Thyroid gland (tissue), 4 donors: Measurements from ENCODE around the gene IZUMO1. TPM values are rescaled to one million over a fixed set of nuclear protein-coding genes. Genes with fewer than 3 reads are reported as not detected.

Experiments used
- DNase-seq, 2 donors: peaks; one replicate each; pipeline ENCODE4 v3.0.0-alpha.2; 2019
- H3K27ac ChIP-seq, 3 donors: fragments of 200-600 bp; sonication (generic); 1 replicate in 2 of 3; 2 replicates in 1 of 3; pipeline ENCODE4 v1.5.1; 2016 to 2019; ENCODE audit warnings: mild to moderate bottlenecking in 1 of 3, moderate library complexity in 1 of 3
- H3K27me3 ChIP-seq: fragments of 200-600 bp; sonication (generic); one replicate; pipeline ENCODE4 v1.5.1; 2019
- H3K36me3 ChIP-seq, 2 donors: fragments of 200-600 bp; sonication (generic); one replicate each; pipeline ENCODE4 v1.5.1; 2016 to 2019
- H3K4me1 ChIP-seq, 2 donors: fragments of 200-600 bp; sonication (generic); one replicate each; pipeline ENCODE4 v1.5.1; 2017 to 2019
- H3K4me3 ChIP-seq, 3 donors: fragments of 200-600 bp; sonication (generic); replicated peaks in 1 of 3; 1 replicate in 2 of 3; 2 replicates in 1 of 3; pipeline ENCODE4 v1.5.1; 2016; ENCODE audit warnings: mild to moderate bottlenecking in 1 of 3
- H3K9me3 ChIP-seq: fragments of 200-600 bp; sonication (generic); one replicate; pipeline ENCODE4 v1.5.1; 2017
- POLR2A ChIP-seq, 2 donors: fragments of 450-650 bp; IDR thresholded peaks; one replicate each; pipeline ENCODE4 v1.6.1; 2017; ENCODE audit warnings: antibody characterized with exemption in 2 of 2, mild to moderate bottlenecking in 2 of 2, moderate library complexity in 1 of 2
- WGBS, 2 donors: methylation state at CpG; one replicate each; pipeline ENCODE4 v1.1.5; 2017; 5-methylcytosine and 5-hydroxymethylcytosine counted together
- intact Hi-C: fragments of 100-400 bp; cut with DNase I; formaldehyde crosslinking; loops from one replicate; pipeline ENCODE4 v1.15.1; 2023
- total RNA-seq, 4 donors: library from RNA; depleted of rRNA; stranded (reverse); fragments of >200 nt; gene quantifications; one replicate each; pipeline ENCODE4 v1.2.3, GENCODE V29; 2016
- TF ChIP-seq, protein P1 (sequence below), 6 experiments: fragments of 200-600 bp in 3 of 6; fragments of 450-650 bp in 3 of 6; sonication (generic) in 3 of 6; IDR thresholded peaks; one replicate each; pipeline ENCODE4 v1.5.1; 2016 to 2019; ENCODE audit warnings: antibody characterized with exemption in 6 of 6, mild to moderate bottlenecking in 2 of 6, inconsistent platforms in 1 of 6, moderate library complexity in 1 of 6

IZUMO1 gene
- total RNA-seq, 4 donors from 2014 or later = 1.1 TPM; not detected in 2

DNA sequence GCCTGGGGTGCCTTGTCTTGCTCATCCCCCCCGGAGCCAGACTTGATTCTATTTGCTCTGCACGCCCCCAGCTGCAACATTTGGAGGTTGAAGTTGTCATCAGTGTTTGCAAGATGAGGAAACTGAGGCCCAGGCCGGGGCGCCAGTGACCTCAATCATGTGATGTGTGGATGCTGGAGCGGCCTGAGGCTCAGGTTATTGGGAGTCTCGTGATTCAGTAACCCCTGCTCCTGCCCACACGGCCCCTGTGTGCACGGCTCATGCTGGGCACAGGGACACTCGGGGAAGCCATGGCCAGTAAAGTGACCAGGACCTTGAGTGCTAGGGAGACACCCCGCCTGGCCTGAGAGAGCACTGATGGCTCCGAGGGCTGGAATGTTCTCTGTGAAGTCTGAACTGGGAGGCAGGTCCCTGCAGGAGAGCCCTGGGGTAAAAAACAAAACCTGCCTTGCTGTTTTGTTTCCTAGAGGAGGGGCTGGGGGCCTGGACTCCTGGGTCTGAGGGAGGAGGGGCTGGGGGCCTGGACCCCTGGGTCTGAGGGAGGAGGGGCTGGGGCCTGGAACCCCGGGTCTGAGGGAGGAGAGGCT, 10.5 kb upstream of the IZUMO1 start:
- no peak for TF ChIP-seq POLR2A (IDR thresholded peaks at IDR 0.05)
- TF ChIP-seq, protein P1, sequence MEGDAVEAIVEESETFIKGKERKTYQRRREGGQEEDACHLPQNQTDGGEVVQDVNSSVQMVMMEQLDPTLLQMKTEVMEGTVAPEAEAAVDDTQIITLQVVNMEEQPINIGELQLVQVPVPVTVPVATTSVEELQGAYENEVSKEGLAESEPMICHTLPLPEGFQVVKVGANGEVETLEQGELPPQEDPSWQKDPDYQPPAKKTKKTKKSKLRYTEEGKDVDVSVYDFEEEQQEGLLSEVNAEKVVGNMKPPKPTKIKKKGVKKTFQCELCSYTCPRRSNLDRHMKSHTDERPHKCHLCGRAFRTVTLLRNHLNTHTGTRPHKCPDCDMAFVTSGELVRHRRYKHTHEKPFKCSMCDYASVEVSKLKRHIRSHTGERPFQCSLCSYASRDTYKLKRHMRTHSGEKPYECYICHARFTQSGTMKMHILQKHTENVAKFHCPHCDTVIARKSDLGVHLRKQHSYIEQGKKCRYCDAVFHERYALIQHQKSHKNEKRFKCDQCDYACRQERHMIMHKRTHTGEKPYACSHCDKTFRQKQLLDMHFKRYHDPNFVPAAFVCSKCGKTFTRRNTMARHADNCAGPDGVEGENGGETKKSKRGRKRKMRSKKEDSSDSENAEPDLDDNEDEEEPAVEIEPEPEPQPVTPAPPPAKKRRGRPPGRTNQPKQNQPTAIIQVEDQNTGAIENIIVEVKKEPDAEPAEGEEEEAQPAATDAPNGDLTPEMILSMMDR (IDR thresholded peaks at IDR 0.05) = no peak
- Histone ChIP-seq H3K4me1 (peaks cover 4 to 13% of the 10 kb centered on the region in 2 donors), H3K27ac (no peak overlapping the region), H3K9me3 (no peaks in the 10 kb centered on the region), H3K27me3 (no peaks in the 10 kb centered on the region), H3K36me3 (no peaks in the 10 kb centered on the region), H3K4me3 (no peak overlapping the region)
- DNase-seq = no peak
- intact Hi-C loops = no loop called here
- 84 to 98% methylated on average over 4 to 10 of the region's 12 CpGs for WGBS, 2 donors

DNA sequence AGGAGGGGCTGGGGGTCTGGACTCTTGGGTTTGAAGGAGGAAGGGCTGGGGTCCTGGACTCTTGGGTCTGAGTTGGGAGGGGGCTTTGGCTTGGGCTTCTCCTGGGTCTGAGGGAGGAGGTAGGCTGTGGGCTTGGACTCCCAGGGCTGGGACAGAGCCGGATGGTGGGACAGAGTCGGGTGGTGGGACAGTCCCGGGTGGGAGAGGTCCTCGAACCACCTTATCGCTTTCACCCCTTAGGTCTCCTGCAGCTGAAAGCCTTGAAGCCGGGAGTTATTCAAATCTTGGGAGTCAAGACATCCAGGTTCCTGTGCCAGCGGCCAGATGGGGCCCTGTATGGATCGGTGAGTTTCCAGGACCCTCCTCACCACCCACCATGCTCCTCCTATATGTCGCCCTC, 10.0 kb upstream of the IZUMO1 start:
- 85 to 91% methylated on average over 9 of the region's 9 CpGs for WGBS, 2 donors
- Histone ChIP-seq H3K9me3 (no peaks in the 10 kb centered on the region), H3K36me3 (no peaks in the 10 kb centered on the region), H3K27ac (no peak overlapping the region), H3K27me3 (no peaks in the 10 kb centered on the region), H3K4me1 (peaks cover 4 to 17% of the 10 kb centered on the region in 2 donors), H3K4me3 (no peak overlapping the region)
- TF ChIP-seq POLR2A (IDR thresholded peaks at IDR 0.05) = no peak
- TF ChIP-seq, protein P1 (IDR thresholded peaks at IDR 0.05) = no peak
- intact Hi-C loops = no loop called here
- DNase-seq = no peak

DNA sequence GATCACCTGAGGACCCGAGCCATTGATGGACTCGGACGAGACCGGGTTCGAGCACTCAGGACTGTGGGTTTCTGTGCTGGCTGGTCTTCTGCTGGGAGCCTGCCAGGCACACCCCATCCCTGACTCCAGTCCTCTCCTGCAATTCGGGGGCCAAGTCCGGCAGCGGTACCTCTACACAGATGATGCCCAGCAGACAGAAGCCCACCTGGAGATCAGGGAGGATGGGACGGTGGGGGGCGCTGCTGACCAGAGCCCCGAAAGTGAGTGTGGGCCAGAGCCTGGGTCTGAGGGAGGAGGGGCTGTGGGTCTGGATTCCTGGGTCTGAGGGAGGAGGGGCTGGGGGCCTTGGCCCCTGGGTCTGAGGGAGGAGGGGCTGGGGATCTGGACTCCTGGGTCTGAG, 9.5 kb upstream of the IZUMO1 start:
- Histone ChIP-seq H3K4me1 (peaks cover 4 to 17% of the 10 kb centered on the region in 2 donors), H3K9me3 (no peaks in the 10 kb centered on the region), H3K27me3 (no peaks in the 10 kb centered on the region), H3K27ac (no peak overlapping the region), H3K36me3 (no peaks in the 10 kb centered on the region), H3K4me3 (no peak overlapping the region)
- TF ChIP-seq POLR2A (IDR thresholded peaks at IDR 0.05) = no peak
- DNase-seq = no peak
- intact Hi-C loops = no loop called here
- WGBS, 2 donors = 23 to 84% methylated on average over 3 to 6 of the region's 11 CpGs

DNA sequence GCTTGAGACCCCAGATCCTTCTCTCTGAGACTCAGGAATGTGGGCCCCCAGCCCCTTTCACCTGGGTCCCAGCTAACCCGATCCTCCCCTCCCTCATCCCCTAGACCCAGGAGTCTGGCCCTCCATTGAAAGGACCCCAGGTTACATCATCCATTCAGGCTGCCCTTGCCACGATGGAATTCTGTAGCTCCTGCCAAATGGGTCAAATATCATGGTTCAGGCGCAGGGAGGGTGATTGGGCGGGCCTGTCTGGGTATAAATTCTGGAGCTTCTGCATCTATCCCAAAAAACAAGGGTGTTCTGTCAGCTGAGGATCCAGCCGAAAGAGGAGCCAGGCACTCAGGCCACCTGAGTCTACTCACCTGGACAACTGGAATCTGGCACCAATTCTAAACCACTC, 9.1 kb upstream of the IZUMO1 start:
- H3K9me3 ChIP-seq = no peaks in the 10 kb centered on the region
- H3K4me3 ChIP-seq = no peak overlapping the region
- H3K4me1 ChIP-seq = peaks cover 4 to 17% of the 10 kb centered on the region in 2 donors
- intact Hi-C loops = no loop called here
- DNase-seq = no peak
- no peaks in the 10 kb centered on the region for H3K36me3 ChIP-seq
- TF ChIP-seq, protein P1 (IDR thresholded peaks at IDR 0.05) = no peak
- TF ChIP-seq POLR2A (IDR thresholded peaks at IDR 0.05) = no peak
- no peaks in the 10 kb centered on the region for H3K27me3 ChIP-seq
- H3K27ac ChIP-seq = no peak overlapping the region
- WGBS, 2 donors = 53 to 63% methylated on average over 5 of the region's 5 CpGs

DNA sequence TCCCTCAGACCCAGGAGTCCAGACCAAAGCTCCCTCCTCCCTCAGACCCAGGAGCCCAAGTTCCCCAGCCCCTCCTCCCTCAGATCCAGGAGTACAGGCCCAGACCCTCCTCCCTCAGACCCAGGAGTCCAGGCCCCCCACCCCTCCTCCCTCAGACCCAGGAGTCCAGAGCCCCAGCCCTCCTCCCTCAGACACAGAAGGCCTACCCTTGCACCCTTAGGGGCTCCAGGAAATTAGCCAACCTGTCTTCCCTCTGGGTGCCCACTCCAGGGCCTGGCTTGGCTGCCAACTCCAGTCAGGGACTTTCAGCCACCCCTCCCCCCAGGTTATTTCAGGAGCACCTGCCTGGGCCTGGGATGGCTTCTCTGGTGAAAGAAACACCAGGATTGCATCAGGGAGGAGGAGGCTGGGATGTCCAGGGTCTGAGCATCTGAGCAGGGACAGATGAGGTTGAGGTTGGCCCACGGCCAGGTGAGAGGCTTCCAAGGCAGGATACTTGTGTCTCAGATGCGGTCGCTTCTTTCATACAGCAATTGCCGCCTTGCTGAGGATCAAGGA, 8.5 kb upstream of the IZUMO1 start, which contains the start of gene FGF21:
Gene FGF21, plus strand, starts transcription at position 441 of the 558 bp plus-strand sequence. CDS start 713 bp downstream, outside the sequence.
- no peak for TF ChIP-seq POLR2A (IDR thresholded peaks at IDR 0.05)
- TF ChIP-seq, protein P1 (IDR thresholded peaks at IDR 0.05) = no peak
- 80 to 87% methylated on average over 2 to 4 of the region's 4 CpGs for WGBS, 2 donors
- Histone ChIP-seq H3K27me3 (no peaks in the 10 kb centered on the region), H3K27ac (no peak within 1 kb of the TSS), H3K4me1 (peaks cover 4 to 17% of the 10 kb centered on the region in 2 donors), H3K4me3 (no peak within 1 kb of the TSS), H3K36me3 (no peaks in the 10 kb centered on the region), H3K9me3 (no peaks in the 10 kb centered on the region)
- DNase-seq = no peak
- intact Hi-C loops = no loop called here
